Measurements from ENCODE around the gene DNAL1. TPM values are rescaled to one million over a fixed set of nuclear protein-coding genes. Genes with fewer than 3 reads are reported as not detected.
"Not testable (repeated sequence)": the region's sequence is repeated elsewhere in the genome, so short reads cannot be mapped to it uniquely, and the experiment has no call there.

Gene DNAL1
- total RNA-seq, 1 donor from 2014 or later: 1.5 TPM

DNA sequence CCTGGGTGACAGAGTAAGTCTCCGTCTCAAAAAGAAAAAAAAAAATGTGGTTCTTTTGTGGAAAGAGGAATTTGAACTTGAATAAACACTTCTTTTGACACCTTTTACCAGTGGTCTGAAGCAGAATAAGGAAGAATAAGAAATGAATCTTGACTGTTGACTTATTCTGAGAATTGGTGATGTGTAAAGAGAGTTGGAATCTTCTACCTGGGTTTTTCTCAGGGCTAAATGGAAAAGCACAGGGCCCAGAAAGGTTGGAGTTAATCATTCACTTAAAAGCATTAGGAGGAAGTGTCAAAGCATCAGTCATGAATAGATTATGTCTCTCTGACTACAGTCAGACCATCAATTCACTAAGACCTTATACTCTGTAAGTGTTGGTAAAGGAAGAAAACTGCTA is 55.5 kb downstream of the DNAL1 start:
- intact Hi-C loops (cut with DNase I): no loop called here
- no peaks in the 10 kb centered on the region for H3K36me3 ChIP-seq
- TF ChIP-seq CTCF (IDR thresholded peaks at IDR 0.05): no peak

DNA sequence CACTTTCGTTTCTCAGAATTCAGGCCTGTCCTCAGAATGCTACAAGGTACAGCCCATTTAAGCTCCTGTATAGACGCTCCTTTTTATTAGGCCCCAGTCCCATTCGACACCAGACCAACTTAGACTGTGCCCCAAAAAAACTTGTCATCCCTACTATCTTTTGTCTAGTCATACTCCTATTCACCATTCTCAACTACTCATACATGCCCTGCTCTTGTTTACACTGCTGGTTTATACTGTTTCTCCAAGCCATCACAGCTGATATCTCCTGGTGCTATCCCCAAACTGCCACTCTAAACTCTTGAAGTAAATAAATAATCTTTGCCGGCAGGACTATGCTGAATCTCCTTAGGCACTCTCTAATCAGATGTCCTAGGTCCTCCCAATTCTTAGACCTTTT is 63.3 kb downstream of the DNAL1 start:
- H3K27me3 ChIP-seq; intact Hi-C loops (cut with DNase I); H3K27ac ChIP-seq; H3K9me3 ChIP-seq; DNase-seq (ENCODE audit: low spot score in 2 of 2); H3K36me3 ChIP-seq; H3K4me1 ChIP-seq; H3K4me3 ChIP-seq: not testable (repeated sequence)

More for the DNA sequence above, 55.5 kb downstream of the DNAL1 start:
- no peak for DNase-seq (ENCODE audit: low spot score in 2 of 2)
- no peaks in the 10 kb centered on the region for H3K4me1 ChIP-seq
- no peaks in the 10 kb centered on the region for H3K9me3 ChIP-seq
- no peak overlapping the region for H3K4me3 ChIP-seq
- no peak overlapping the region for H3K27ac ChIP-seq
- H3K27me3 ChIP-seq: no peaks in the 10 kb centered on the region

- TF ChIP-seq CTCF (IDR thresholded peaks at IDR 0.05): no peak
- no peaks in the 10 kb centered on the region for H3K27me3 ChIP-seq
- no peaks in the 10 kb centered on the region for H3K9me3 ChIP-seq
- DNase-seq (ENCODE audit: low spot score in 2 of 2): no peak
- H3K4me1 ChIP-seq: peaks cover 3 to 13% of the 10 kb centered on the region in 2 donors
- H3K4me3 ChIP-seq: no peak overlapping the region
- H3K36me3 ChIP-seq: no peaks in the 10 kb centered on the region
- H3K27ac ChIP-seq: no peak overlapping the region
- intact Hi-C loops (cut with DNase I): loop anchor here (5.0 to 10.0 kb wide), 3 partner anchors 205 to 305 kb away; partner anchors contain the start of genes BBOF1, COQ6, ENTPD5 and FAM161B
Measured at GRCh38 chr14:73709904-73710469, 65.2 kb downstream of the DNAL1 start.

DNA sequence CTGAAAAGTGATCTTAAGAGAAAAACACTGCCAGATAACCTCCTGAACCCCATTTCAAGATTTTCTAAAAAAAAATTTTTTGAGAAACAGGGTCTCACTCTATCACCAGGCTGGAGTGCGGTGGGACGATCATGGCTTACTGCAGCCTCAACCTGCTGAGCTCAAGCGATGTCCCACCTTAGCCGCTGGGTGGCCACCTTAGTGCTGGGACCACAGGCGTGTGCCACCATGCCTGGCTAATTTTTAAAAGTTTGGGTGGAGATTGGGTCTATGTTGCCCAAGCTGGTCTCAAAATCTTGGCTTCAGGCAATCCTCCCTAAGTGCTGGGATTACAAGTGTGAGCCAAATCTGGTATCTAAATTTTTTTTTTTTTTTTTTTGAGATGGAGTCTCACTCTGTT is 66.0 kb downstream of the DNAL1 start:
- peaks cover 3 to 13% of the 10 kb centered on the region in 2 donors for H3K4me1 ChIP-seq

DNA sequence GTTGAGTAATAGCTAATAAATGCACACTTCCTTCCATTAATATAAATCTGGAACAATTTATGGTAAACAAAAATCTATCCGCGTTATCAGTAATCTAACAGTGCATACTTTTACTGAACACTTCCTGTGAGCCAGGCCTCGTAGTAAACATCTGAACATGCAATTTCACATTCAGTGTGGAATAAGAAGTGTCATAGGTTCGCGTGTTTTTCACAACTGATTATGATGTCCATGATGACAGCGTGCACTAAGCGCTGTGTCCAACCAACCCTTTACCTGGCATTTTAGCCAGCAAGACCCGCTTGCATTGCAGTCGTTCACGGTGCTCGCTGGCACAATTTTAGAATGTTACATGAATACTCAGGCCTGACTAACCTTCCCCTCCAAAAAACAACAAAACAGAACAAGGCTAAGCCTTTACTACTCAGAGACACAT is 67.3 kb downstream of the DNAL1 start:
- H3K27ac ChIP-seq: peak overlapping the region; percentile 86 to 94
- no peaks in the 10 kb centered on the region for H3K27me3 ChIP-seq
- intact Hi-C loops (cut with DNase I): loop anchor here (5.0 to 10.0 kb wide), 3 partner anchors 207 to 303 kb away; partner anchors contain the start of genes BBOF1, COQ6, ENTPD5 and FAM161B
- H3K4me1 ChIP-seq: peaks cover 3 to 13% of the 10 kb centered on the region in 2 donors
- DNase-seq (ENCODE audit: low spot score in 2 of 2): no peak
- no peak for TF ChIP-seq CTCF (IDR thresholded peaks at IDR 0.05)
- H3K36me3 ChIP-seq: peaks cover 0 to under 1% of the 10 kb centered on the region in 2 donors
- H3K9me3 ChIP-seq: no peaks in the 10 kb centered on the region
- peak overlapping the region; percentile 77 to 88 for H3K4me3 ChIP-seq

More for the DNA sequence above, 66.0 kb downstream of the DNAL1 start:
- intact Hi-C loops (cut with DNase I): loop anchor here (5.0 to 10.0 kb wide), 3 partner anchors 206 to 304 kb away; partner anchors contain the start of genes BBOF1, COQ6, ENTPD5 and FAM161B
- Histone ChIP-seq H3K9me3 (no peaks in the 10 kb centered on the region), H3K27me3 (no peaks in the 10 kb centered on the region), H3K36me3 (no peaks in the 10 kb centered on the region), H3K27ac (no peak overlapping the region), H3K4me3 (no peak overlapping the region)
- DNase-seq (ENCODE audit: low spot score in 2 of 2): no peak
- no peak for TF ChIP-seq CTCF (IDR thresholded peaks at IDR 0.05)

- Histone ChIP-seq H3K4me1 (peaks cover 4 to 13% of the 10 kb centered on the region in 2 donors), H3K27ac (peak overlapping the region; percentile 86 to 94), H3K36me3 (peaks cover 4 to 5% of the 10 kb centered on the region in 2 donors), H3K9me3 (no peaks in the 10 kb centered on the region), H3K27me3 (no peaks in the 10 kb centered on the region), H3K4me3 (peak overlapping the region; percentile 77 to 88)
- intact Hi-C loops (cut with DNase I): loop anchor here (5.0 to 10.0 kb wide), 3 partner anchors 208 to 302 kb away; partner anchors contain the start of genes BBOF1, COQ6, ENTPD5 and FAM161B
- TF ChIP-seq CTCF (IDR thresholded peaks at IDR 0.05): no peak
- DNase-seq (ENCODE audit: low spot score in 2 of 2): no peak
Measured at GRCh38 chr14:73712540-73713180, 67.9 kb downstream of the DNAL1 start.

All from ascending aorta (tissue), 2 donors.